GM12891 (cell line): ENCODE measurements around the gene C17orf114.

ENCODE experiments used
- PAX5 ChIP-seq: IDR thresholded peaks from 2 replicates; pipeline ENCODE4 v1.6.1; 2011; ENCODE audit warnings: low read length, moderate library complexity, mild to moderate bottlenecking; ENCODE audit not compliant: insufficient read depth, severe bottlenecking
- POLR2A ChIP-seq: IDR thresholded peaks from 2 replicates; pipeline ENCODE4 v1.6.1; 2011; ENCODE audit warnings: low read depth, low read length, control low read depth
- POLR2AphosphoS5 ChIP-seq: IDR thresholded peaks from 2 replicates; pipeline ENCODE4 v1.6.1; 2011; ENCODE audit warnings: low read depth, low read length, control low read depth
- POU2F2 ChIP-seq: IDR thresholded peaks from 2 replicates; pipeline ENCODE4 v1.6.1; 2011; ENCODE audit warnings: low read depth, mild to moderate bottlenecking, control low read depth, low read length, moderate library complexity
- SPI1 ChIP-seq: IDR thresholded peaks from 2 replicates; pipeline ENCODE4 v1.6.1; 2011; ENCODE audit warnings: low read depth, low read length, control low read depth
- TAF1 ChIP-seq: IDR thresholded peaks from 2 replicates; pipeline ENCODE4 v1.6.1; 2011; ENCODE audit warnings: low read depth, low read length, control low read depth

DNA sequence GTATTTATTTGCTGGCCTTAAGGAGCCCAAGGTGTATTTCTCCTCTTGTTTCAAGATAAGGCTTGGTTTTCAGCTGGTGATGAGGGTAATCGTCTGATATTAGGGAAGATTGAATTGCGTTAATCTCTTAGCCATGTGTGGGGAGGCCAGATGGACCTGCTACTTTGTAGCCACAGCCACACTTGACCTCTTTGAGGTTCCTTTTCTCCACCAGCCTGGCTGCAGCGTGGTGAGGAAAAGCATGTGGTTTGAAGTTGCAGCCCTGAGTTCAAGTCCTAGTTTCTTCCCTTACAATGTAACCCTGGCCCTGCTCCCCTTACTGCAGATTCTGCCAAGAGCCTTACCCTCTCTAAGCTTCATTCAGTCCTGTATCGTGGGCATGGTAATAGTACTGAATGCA, 34.1 kb upstream of the C17orf114 start:
- TF ChIP-seq POLR2AphosphoS5: no peak
- no peak for TF ChIP-seq POLR2A
- TF ChIP-seq POU2F2: no peak
- TF ChIP-seq TAF1: no peak
- no peak for TF ChIP-seq PAX5
- no peak for TF ChIP-seq SPI1
